ENCODE results near the gene ZFYVE28.

Gene ZFYVE28

GRCh38 chr4:2365054-2365912 is 53.2 kb downstream of the ZFYVE28 start:
- DNase-seq: no peak

GRCh38 chr4:2364654-2365053 is 53.8 kb downstream of the ZFYVE28 start:
- no peak for DNase-seq

GRCh38 chr4:2363951-2364653 is 54.3 kb downstream of the ZFYVE28 start:
- DNase-seq: no peak

GRCh38 chr4:2363056-2363721 is 55.3 kb downstream of the ZFYVE28 start:
- DNase-seq: no peak

GRCh38 chr4:2362266-2363055 is 56.0 kb downstream of the ZFYVE28 start:
- no peak for DNase-seq

- no peak for DNase-seq
These were observed 56.8 kb downstream of the ZFYVE28 start for GRCh38 chr4:2361366-2362265.

GRCh38 chr4:2360396-2360730 is 58.1 kb downstream of the ZFYVE28 start:
- DNase-seq: no peak

GRCh38 chr4:2359591-2360395 is 58.7 kb downstream of the ZFYVE28 start:
- DNase-seq: no peak

- DNase-seq: no peak
These were observed 60.4 kb downstream of the ZFYVE28 start for GRCh38 chr4:2357821-2358745.

GRCh38 chr4:2356123-2357069 is 62.0 kb downstream of the ZFYVE28 start:
- no peak for DNase-seq

- DNase-seq: no peak
These were observed 63.7 kb downstream of the ZFYVE28 start for GRCh38 chr4:2354760-2355159.

GRCh38 chr4:2354118-2354517 is 64.3 kb downstream of the ZFYVE28 start:
- no peak for DNase-seq

GRCh38 chr4:2353222-2354107 is 65.0 kb downstream of the ZFYVE28 start:
- no peak for DNase-seq

GRCh38 chr4:2352729-2353221 is 65.7 kb downstream of the ZFYVE28 start:
- no peak for DNase-seq

GRCh38 chr4:2352171-2352570 is 66.3 kb downstream of the ZFYVE28 start:
- no peak for DNase-seq

- no peak for DNase-seq
These were observed 67.5 kb downstream of the ZFYVE28 start for GRCh38 chr4:2350982-2351381.

- no peak for DNase-seq
These were observed 69.7 kb downstream of the ZFYVE28 start for GRCh38 chr4:2348786-2349185.
